OCI-LY3 (cell line): ENCODE data around the gene TRAPPC14.

Experiments used
- H2AFZ ChIP-seq: fragments of 200-600, 300-600 bp; shearing (Covaris generic); 2 replicates; pipeline ENCODE4 v1.6.0; 2014; ENCODE audit warnings: antibody characterized with exemption, low read depth, low read length
- H3K27ac ChIP-seq: fragments of 200-600, 300-600 bp; sonication (generic); 2 replicates; pipeline ENCODE4 v1.5.1; 2014; ENCODE audit warnings: mild to moderate bottlenecking, low read length, moderate library complexity, mixed read lengths
- H3K27me3 ChIP-seq: fragments of 200-600, 300-600 bp; sonication (generic); 2 replicates; pipeline ENCODE4 v1.6.1; 2014; ENCODE audit warnings: low read depth, low read length, mixed read lengths
- H3K36me3 ChIP-seq: fragments of 200-600, 300-600 bp; sonication (generic); replicated peaks from 2 replicates; pipeline ENCODE3; 2014; ENCODE audit warnings: low read depth, low read length, mixed read lengths
- H3K4me1 ChIP-seq: fragments of 300-600, 200-600 bp; sonication (generic); 2 replicates; pipeline ENCODE4 v1.6.1; 2014; ENCODE audit warnings: low read length, mixed read lengths
- H3K4me2 ChIP-seq: fragments of 200-600, 300-600 bp; sonication (generic); 2 replicates; pipeline ENCODE4 v1.6.1; 2014; ENCODE audit warnings: low read length, mixed read lengths
- H3K4me3 ChIP-seq: fragments of 300-600, 200-600 bp; sonication (generic); 2 replicates; pipeline ENCODE4 v1.5.1; 2014; ENCODE audit warnings: antibody characterized with exemption, mild to moderate bottlenecking, low read length, moderate library complexity
- H3K79me2 ChIP-seq: fragments of 300-600, 200-600 bp; shearing (Covaris generic); 2 replicates; pipeline ENCODE4 v1.6.1; 2014; ENCODE audit warnings: mild to moderate bottlenecking, low read length, mixed read lengths
- H3K9ac ChIP-seq: fragments of 300-600, 200-600 bp; shearing (Covaris generic); 2 replicates; pipeline ENCODE4 v1.6.0; 2014; ENCODE audit warnings: mild to moderate bottlenecking, low read length, moderate library complexity
- H3K9me3 ChIP-seq: fragments of 200-600, 300-600 bp; shearing (Covaris generic); 2 replicates; pipeline ENCODE4 v1.6.1; 2014; ENCODE audit warnings: low read length, mixed read lengths; ENCODE audit not compliant: insufficient read depth
- H4K20me1 ChIP-seq: fragments of 200-600, 300-600 bp; sonication (generic); 2 replicates; pipeline ENCODE4 v1.6.1; 2016; ENCODE audit warnings: low read length, mixed read lengths; ENCODE audit not compliant: insufficient read depth
- EZH2phosphoT487 ChIP-seq: fragments of 200-600 bp; shearing (Covaris generic); IDR thresholded peaks from 2 replicates; pipeline ENCODE4 v1.6.1; 2018; ENCODE audit warnings: antibody characterized with exemption, mixed run types, low read depth
- TF ChIP-seq, protein P1 (sequence below): fragments of 200-600, 300-600 bp; sonication (generic); IDR thresholded peaks from 2 replicates; pipeline ENCODE4 v1.5.1; 2014; ENCODE audit warnings: antibody characterized with exemption, low read length, low read depth

Gene TRAPPC14

DNA sequence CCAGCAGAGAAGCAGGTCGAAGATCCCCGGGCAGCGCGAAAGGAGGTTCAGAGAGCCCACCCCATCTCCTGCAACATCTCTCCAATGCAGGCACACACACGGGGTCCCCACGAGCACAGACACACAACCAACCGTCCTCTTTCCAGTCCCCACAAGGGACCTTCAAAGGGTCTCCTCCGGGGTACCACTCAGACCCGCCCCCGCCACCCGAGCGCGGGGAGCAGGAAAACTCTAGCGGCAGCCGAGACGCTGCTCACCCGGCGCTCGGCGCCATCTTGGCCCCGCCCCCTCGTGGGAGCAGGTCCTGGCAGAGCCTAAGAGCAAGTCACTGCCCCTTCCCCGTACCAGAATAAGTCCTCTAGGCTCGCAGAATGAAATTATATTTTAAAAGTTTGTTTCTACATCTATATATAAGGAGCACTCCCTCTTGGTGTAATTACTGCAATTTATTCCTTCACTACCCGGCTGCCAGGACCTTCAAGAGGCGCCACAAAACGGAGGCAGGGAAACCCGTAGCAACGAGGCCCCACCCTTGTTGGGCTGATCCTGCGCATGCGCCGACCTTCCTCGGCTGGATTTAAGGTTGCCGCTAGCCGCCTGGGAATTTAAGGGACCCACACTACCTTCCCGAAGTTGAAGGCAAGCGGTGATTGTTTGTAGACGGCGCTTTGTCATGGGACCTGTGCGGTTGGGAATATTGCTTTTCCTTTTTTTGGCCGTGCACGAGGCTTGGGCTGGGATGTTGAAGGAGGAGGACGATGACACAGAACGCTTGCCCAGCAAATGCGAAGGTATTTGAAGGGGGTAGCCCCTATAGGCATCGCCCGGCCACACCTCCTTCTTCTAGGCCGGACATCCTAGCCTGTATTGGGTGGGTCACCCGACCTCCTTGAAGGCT, 39.2 kb downstream of the TRAPPC14 start, which contains the start of the genes CNPY4 and TAF6:
TSS of gene CNPY4 (plus strand) at position 563 of the 898 bp plus-strand sequence. CDS start at position 674, 111 bp downstream.
TSS of gene TAF6 (minus strand) at position 287 of the 898 bp plus-strand sequence. CDS start 5,149 bp downstream, outside the sequence.
- H3K36me3 ChIP-seq: peaks cover 3% of the 10 kb centered on the region
- H3K4me1 ChIP-seq: peaks cover 14% of the 10 kb centered on the region
- no peak for TF ChIP-seq EZH2phosphoT487
- TF ChIP-seq, protein P1, sequence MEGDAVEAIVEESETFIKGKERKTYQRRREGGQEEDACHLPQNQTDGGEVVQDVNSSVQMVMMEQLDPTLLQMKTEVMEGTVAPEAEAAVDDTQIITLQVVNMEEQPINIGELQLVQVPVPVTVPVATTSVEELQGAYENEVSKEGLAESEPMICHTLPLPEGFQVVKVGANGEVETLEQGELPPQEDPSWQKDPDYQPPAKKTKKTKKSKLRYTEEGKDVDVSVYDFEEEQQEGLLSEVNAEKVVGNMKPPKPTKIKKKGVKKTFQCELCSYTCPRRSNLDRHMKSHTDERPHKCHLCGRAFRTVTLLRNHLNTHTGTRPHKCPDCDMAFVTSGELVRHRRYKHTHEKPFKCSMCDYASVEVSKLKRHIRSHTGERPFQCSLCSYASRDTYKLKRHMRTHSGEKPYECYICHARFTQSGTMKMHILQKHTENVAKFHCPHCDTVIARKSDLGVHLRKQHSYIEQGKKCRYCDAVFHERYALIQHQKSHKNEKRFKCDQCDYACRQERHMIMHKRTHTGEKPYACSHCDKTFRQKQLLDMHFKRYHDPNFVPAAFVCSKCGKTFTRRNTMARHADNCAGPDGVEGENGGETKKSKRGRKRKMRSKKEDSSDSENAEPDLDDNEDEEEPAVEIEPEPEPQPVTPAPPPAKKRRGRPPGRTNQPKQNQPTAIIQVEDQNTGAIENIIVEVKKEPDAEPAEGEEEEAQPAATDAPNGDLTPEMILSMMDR: no peak
- H4K20me1 ChIP-seq: no peaks in the 10 kb centered on the region
- peak within 1 kb of the TSS; percentile 54 for H3K27ac ChIP-seq
- H3K9me3 ChIP-seq: no peaks in the 10 kb centered on the region
- H2AFZ ChIP-seq: peak within 1 kb of the TSS; percentile 80
- peak within 1 kb of the TSS; percentile 69 for H3K9ac ChIP-seq
- peak within 1 kb of the TSS; percentile 95 for H3K4me2 ChIP-seq
- peaks cover 12% of the 10 kb centered on the region for H3K79me2 ChIP-seq
- no peaks in the 10 kb centered on the region for H3K27me3 ChIP-seq
- peak within 1 kb of the TSS; percentile 87 for H3K4me3 ChIP-seq

DNA sequence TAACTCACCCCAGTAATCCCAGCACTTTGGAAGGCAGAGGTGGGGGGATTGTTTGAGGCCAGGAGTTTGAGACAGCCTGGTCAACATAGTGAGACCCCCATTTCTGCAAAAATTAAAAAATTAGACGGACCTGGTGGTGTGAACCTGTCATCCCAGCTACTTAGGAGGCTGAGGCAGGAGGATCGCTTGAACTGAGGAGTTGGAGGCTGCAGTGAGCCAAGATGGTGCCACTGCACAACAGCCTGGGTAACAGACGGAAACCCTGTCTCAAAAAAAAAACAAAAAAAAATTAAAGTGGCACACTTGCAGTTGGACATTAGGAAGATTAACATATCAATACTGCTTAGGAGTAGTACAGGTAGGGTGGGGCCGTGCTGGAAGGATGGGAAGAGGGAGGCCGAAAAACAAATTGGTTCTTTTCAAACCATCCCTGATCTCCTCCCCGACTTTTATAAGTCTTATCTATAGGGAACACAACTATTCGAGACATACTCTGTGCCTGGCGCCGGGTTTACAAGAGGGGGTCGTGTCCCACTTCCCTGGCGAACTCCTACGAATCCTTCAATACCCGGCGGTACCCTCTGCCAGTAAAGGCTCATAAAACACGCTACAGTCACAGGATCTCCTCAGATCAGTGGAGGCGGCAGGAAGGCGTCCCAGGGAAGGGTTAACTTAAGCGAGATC, 40.0 kb downstream of the TRAPPC14 start:
- Histone ChIP-seq H3K4me1 (peaks cover 14% of the 10 kb centered on the region), H3K9ac (peak overlapping the region; percentile 69), H3K4me3 (peak overlapping the region; percentile 87), H2AFZ (peak overlapping the region; percentile 80; the same call in 1 of the 2 replicates), H3K4me2 (peak overlapping the region; percentile 95), H3K9me3 (no peaks in the 10 kb centered on the region), H4K20me1 (no peaks in the 10 kb centered on the region), H3K79me2 (peaks cover 12% of the 10 kb centered on the region), H3K27ac (peak overlapping the region; percentile 54; the same call in 1 of the 2 replicates), H3K27me3 (no peaks in the 10 kb centered on the region), H3K36me3 (no peaks in the 10 kb centered on the region)
- no peak for TF ChIP-seq EZH2phosphoT487
- TF ChIP-seq, protein P1: no peak

DNA sequence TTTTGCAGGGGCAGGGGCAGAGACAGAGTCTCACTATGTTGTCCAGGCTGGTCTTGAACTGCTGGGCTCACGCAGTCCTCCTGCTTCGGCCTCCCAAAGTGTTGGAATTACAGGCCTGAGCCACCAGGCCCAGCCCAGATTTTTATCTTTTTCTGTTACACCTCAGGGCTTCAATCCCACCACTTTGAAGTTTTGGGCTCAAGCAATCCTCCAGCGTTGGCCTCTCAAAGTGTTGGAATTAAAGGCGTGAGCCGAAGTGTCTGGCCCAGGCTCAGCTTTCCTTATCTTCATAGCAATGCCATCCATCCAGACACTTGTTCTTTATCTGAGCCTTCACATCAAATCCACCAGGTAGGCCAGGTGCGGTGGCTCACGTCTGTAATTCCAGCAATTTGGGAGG, 43.5 kb downstream of the TRAPPC14 start:
- no peaks in the 10 kb centered on the region for H3K27me3 ChIP-seq
- H3K9me3 ChIP-seq: no peaks in the 10 kb centered on the region
- peaks cover 15% of the 10 kb centered on the region for H3K36me3 ChIP-seq
- peaks cover 12% of the 10 kb centered on the region for H3K79me2 ChIP-seq
- H3K27ac ChIP-seq: no peak overlapping the region
- H3K4me2 ChIP-seq: no peak overlapping the region
- H4K20me1 ChIP-seq: no peaks in the 10 kb centered on the region
- H3K9ac ChIP-seq: no peak overlapping the region
- H3K4me3 ChIP-seq: no peak overlapping the region
- H2AFZ ChIP-seq: no peak overlapping the region
- TF ChIP-seq, protein P1: no peak
- TF ChIP-seq EZH2phosphoT487: no peak
- H3K4me1 ChIP-seq: peaks cover 6% of the 10 kb centered on the region; the same call in 1 of the 2 replicates

DNA sequence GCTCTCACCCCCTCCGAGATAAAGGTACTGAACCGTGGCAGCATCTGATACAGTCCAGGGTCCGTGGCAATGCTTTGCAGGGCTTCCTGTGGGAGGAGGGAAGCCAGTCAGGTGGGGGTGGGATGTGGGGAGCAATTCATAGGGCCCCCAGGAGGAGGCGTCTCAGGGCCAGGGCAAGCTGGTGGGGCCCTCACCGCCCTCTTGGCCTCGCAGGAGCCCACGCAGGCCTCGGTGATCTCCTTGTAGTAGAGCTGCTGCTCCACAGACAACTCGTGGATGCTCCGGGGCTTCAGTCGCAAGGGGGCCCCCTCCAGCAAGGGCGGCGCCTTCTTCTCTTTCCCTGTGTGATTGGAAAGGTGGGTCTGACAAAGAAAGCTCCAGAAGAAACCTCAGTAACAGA, 46.6 kb downstream of the TRAPPC14 start:
- no peak overlapping the region for H2AFZ ChIP-seq
- H4K20me1 ChIP-seq: no peaks in the 10 kb centered on the region
- H3K4me3 ChIP-seq: no peak overlapping the region
- no peaks in the 10 kb centered on the region for H3K9me3 ChIP-seq
- no peaks in the 10 kb centered on the region for H3K4me1 ChIP-seq
- no peaks in the 10 kb centered on the region for H3K27me3 ChIP-seq
- peaks cover 27% of the 10 kb centered on the region for H3K36me3 ChIP-seq
- H3K79me2 ChIP-seq: no peaks in the 10 kb centered on the region
- no peak overlapping the region for H3K27ac ChIP-seq
- no peak overlapping the region for H3K4me2 ChIP-seq
- TF ChIP-seq, protein P1: no peak
- TF ChIP-seq EZH2phosphoT487: no peak
- H3K9ac ChIP-seq: no peak overlapping the region
